IMR-90 (cell line): Measurements from ENCODE around the gene ATG101. TPM values are rescaled to one million over a fixed set of nuclear protein-coding genes. Genes with fewer than 3 reads are reported as not detected.

Source experiments
- ATAC-seq: fragments of 200-7000 bp; cut with Tn5 transposase; 2 replicates; pipeline ENCODE4 v1.9.1; 2020; ENCODE audit warnings: low read depth, mild to moderate bottlenecking, moderate library complexity
- BruUV-seq: library from RNA; stranded (reverse); fragments of 400-500 nt; replicated peaks from 2 replicates; lab custom pipeline; 2021; lab: Mats Ljungman, UMichigan
- CTCF ChIA-PET: fragments of 300-600 bp; formaldehyde crosslinking; extraction: SDS; loops from one replicate; lab custom pipeline; 2021; ENCODE audit warnings: antibody characterized with exemption; lab: Yijun Ruan, JAX
- POLR2A ChIA-PET: fragments of 300-600 bp; sonication (Branson Sonifier 250); formaldehyde crosslinking; loops from one replicate; lab custom pipeline; 2022; ENCODE audit warnings: antibody characterized with exemption; ENCODE audit not compliant: unreplicated experiment; lab: Charles Lee
- DNase-seq: peaks from one replicate; pipeline ENCODE4 v3.0.0; 2013
- H2AFZ ChIP-seq: replicated peaks from 2 replicates; pipeline ENCODE3; 2013; ENCODE audit warnings: low read length, mild to moderate bottlenecking; ENCODE audit not compliant: poor library complexity
- H2AK5ac ChIP-seq: 2 replicates; pipeline ENCODE4 v1.6.1; 2013; ENCODE audit warnings: low read depth, low read length, inconsistent platforms
- H2AK9ac ChIP-seq: replicated peaks from 2 replicates; pipeline ENCODE3; 2013; ENCODE audit warnings: mild to moderate bottlenecking, low read depth, low read length, moderate library complexity; ENCODE audit not compliant: poor library complexity
- H2BK120ac ChIP-seq: 2 replicates; pipeline ENCODE4 v1.6.1; 2013; ENCODE audit warnings: low read depth, low read length, inconsistent platforms
- H2BK15ac ChIP-seq: 3 replicates; pipeline ENCODE4 v1.6.1; 2013; ENCODE audit warnings: low read depth, low read length, inconsistent platforms
- H2BK20ac ChIP-seq: 2 replicates; pipeline ENCODE4 v1.6.1; 2013; ENCODE audit warnings: low read depth, mild to moderate bottlenecking, inconsistent platforms, low read length, moderate library complexity
- H2BK5ac ChIP-seq: 2 replicates; pipeline ENCODE4 v1.6.1; 2013; ENCODE audit warnings: mild to moderate bottlenecking, low read depth, low read length, inconsistent platforms; ENCODE audit not compliant: poor library complexity, severe bottlenecking
- H3K14ac ChIP-seq: replicated peaks from 2 replicates; pipeline ENCODE4 v1.6.1; 2013; ENCODE audit warnings: low read depth, low read length, inconsistent platforms
- H3K18ac ChIP-seq: 2 replicates; pipeline ENCODE4 v1.6.1; 2013; ENCODE audit warnings: low read depth, low read length, control low read depth
- H3K23ac ChIP-seq: 2 replicates; pipeline ENCODE4 v1.6.1; 2013; ENCODE audit warnings: low read depth, low read length, inconsistent platforms
- H3K27ac ChIP-seq: 2 replicates; pipeline ENCODE4 v1.5.1; 2013; ENCODE audit warnings: mild to moderate bottlenecking, control low read depth, low read length; ENCODE audit not compliant: insufficient read depth
- H3K27me3 ChIP-seq: 2 replicates; pipeline ENCODE4 v1.6.1; 2013; ENCODE audit warnings: low read length; ENCODE audit not compliant: control insufficient read depth, insufficient read depth
- H3K36me3 ChIP-seq: 2 replicates; pipeline ENCODE4 v1.6.1; 2013; ENCODE audit warnings: low read length, mixed read lengths; ENCODE audit not compliant: control insufficient read depth, insufficient read depth
- H3K4ac ChIP-seq: 2 replicates; pipeline ENCODE4 v1.6.1; 2013; ENCODE audit warnings: low read depth, low read length, inconsistent platforms
- H3K4me1 ChIP-seq: 2 replicates; pipeline ENCODE4 v1.6.1; 2013; ENCODE audit warnings: low read length, mixed read lengths; ENCODE audit not compliant: control insufficient read depth, insufficient read depth
- H3K4me2 ChIP-seq: 2 replicates; pipeline ENCODE4 v1.6.1; 2013; ENCODE audit warnings: low read depth, mild to moderate bottlenecking, control low read depth, low read length, moderate library complexity
- H3K4me3 ChIP-seq: 2 replicates; pipeline ENCODE4 v1.5.1; 2013; ENCODE audit warnings: low read depth, mild to moderate bottlenecking, control low read depth, low read length, moderate library complexity; ENCODE audit not compliant: insufficient read depth
- H3K56ac ChIP-seq: 2 replicates; pipeline ENCODE4 v1.6.1; 2013; ENCODE audit warnings: low read length, inconsistent platforms; ENCODE audit not compliant: insufficient read depth; ENCODE audit errors: extremely low read depth
- H3K79me1 ChIP-seq, 2 experiments: 2 replicates each; pipeline ENCODE4 v1.6.1; 2013; ENCODE audit warnings: low read length in 2 of 2, inconsistent platforms in 1 of 2, low read depth in 1 of 2
- H3K9ac ChIP-seq: 2 replicates; pipeline ENCODE4 v1.6.1; 2013; ENCODE audit warnings: low read depth, low read length, control low read depth
- H3K9me1 ChIP-seq: 2 replicates; pipeline ENCODE4 v1.6.1; 2013; ENCODE audit warnings: low read length, inconsistent platforms; ENCODE audit not compliant: insufficient read depth
- H3K9me3 ChIP-seq: 2 replicates; pipeline ENCODE4 v1.6.1; 2013; ENCODE audit warnings: low read length; ENCODE audit not compliant: control insufficient read depth, insufficient read depth
- H4K20me1 ChIP-seq: 2 replicates; pipeline ENCODE4 v1.6.1; 2013; ENCODE audit warnings: low read length, inconsistent platforms; ENCODE audit not compliant: insufficient read depth
- H4K5ac ChIP-seq: 2 replicates; pipeline ENCODE4 v1.6.1; 2013; ENCODE audit warnings: mild to moderate bottlenecking, low read depth, low read length, control low read depth
- H4K8ac ChIP-seq, 2 experiments: 2 replicates each; pipeline ENCODE4 v1.6.1; 2013; ENCODE audit warnings: low read depth in 2 of 2, low read length in 2 of 2, control low read depth in 1 of 2, inconsistent platforms in 1 of 2
- H4K91ac ChIP-seq: 2 replicates; pipeline ENCODE4 v1.6.1; 2013; ENCODE audit warnings: low read depth, low read length, inconsistent platforms; ENCODE audit not compliant: insufficient read depth
- BHLHE40 ChIP-seq: fragments of 150-350 bp; IDR thresholded peaks from 2 replicates; pipeline ENCODE4 v1.6.1; 2016; ENCODE audit warnings: mild to moderate bottlenecking, low read depth, low read length
- CEBPB ChIP-seq: IDR thresholded peaks from 2 replicates; pipeline ENCODE4 v1.6.1; 2012; ENCODE audit warnings: low read depth, low read length, improper control_type of control experiment
- CHD1 ChIP-seq: IDR thresholded peaks from 2 replicates; pipeline ENCODE4 v1.6.1; 2012; ENCODE audit warnings: low read depth, low read length, improper control_type of control experiment
- CTCF ChIP-seq: conservative IDR thresholded peaks from 2 replicates; pipeline ENCODE4 v1.5.1; 2012; ENCODE audit warnings: mild to moderate bottlenecking, low read depth, low read length, improper control_type of control experiment
- ELK1 ChIP-seq: fragments of 150-350 bp; IDR thresholded peaks from 2 replicates; pipeline ENCODE4 v1.6.1; 2016; ENCODE audit warnings: low read depth, mild to moderate bottlenecking, low read length, moderate library complexity, borderline replicate concordance
- FOS ChIP-seq: fragments of 150-350 bp; IDR thresholded peaks from 2 replicates; pipeline ENCODE4 v1.6.1; 2016; ENCODE audit warnings: low read depth, low read length
- MAFK ChIP-seq: IDR thresholded peaks from 2 replicates; pipeline ENCODE4 v1.6.1; 2012; ENCODE audit warnings: low read depth, low read length, improper control_type of control experiment
- MAZ ChIP-seq: IDR thresholded peaks from 2 replicates; pipeline ENCODE4 v1.6.1; 2012; ENCODE audit warnings: low read depth, mild to moderate bottlenecking, low read length, improper control_type of control experiment, moderate library complexity, borderline replicate concordance
- MXI1 ChIP-seq: IDR thresholded peaks from 2 replicates; pipeline ENCODE4 v1.6.1; 2012; ENCODE audit warnings: low read depth, mild to moderate bottlenecking, low read length, moderate library complexity, borderline replicate concordance
- NFE2L2 ChIP-seq: fragments of 150-350 bp; IDR thresholded peaks from 2 replicates; pipeline ENCODE4 v1.6.1; 2016; ENCODE audit warnings: low read depth, mild to moderate bottlenecking, low read length
- POLR2A ChIP-seq: IDR thresholded peaks from 2 replicates; pipeline ENCODE4 v1.6.1; 2012; ENCODE audit warnings: mild to moderate bottlenecking, low read depth, low read length
- RCOR1 ChIP-seq: IDR thresholded peaks from 2 replicates; pipeline ENCODE4 v1.6.1; 2012; ENCODE audit warnings: mild to moderate bottlenecking, low read length, improper control_type of control experiment; ENCODE audit not compliant: insufficient replicate concordance
- RFX5 ChIP-seq: IDR thresholded peaks from 2 replicates; pipeline ENCODE4 v1.8.0; 2012; ENCODE audit warnings: low read depth, mild to moderate bottlenecking, low read length, moderate library complexity
- SMC3 ChIP-seq: fragments of 150-350 bp; IDR thresholded peaks from 2 replicates; pipeline ENCODE4 v1.6.1; 2016; ENCODE audit warnings: low read depth, mild to moderate bottlenecking, antibody characterized with exemption, low read length, moderate library complexity
- USF2 ChIP-seq: fragments of 150-350 bp; IDR thresholded peaks from 2 replicates; pipeline ENCODE4 v1.6.1; 2017; ENCODE audit warnings: mild to moderate bottlenecking, antibody characterized with exemption, low read length, low read depth
- WGBS, 2 experiments: methylation state at CpG; one replicate each; pipeline versions ENCODE4 v1.1.5 to v1.1.7; 2013; ENCODE audit warnings: missing lambda C conversion rate in 2 of 2; ENCODE audit not compliant: insufficient read length in 1 of 2; ENCODE audit errors: extremely low coverage in 2 of 2; 5-methylcytosine and 5-hydroxymethylcytosine counted together
- dilution Hi-C: fragments of 300-500 bp; cut with HindIII; formaldehyde crosslinking; loops from one replicate; pipeline ENCODE4 v1.14.3; 2018; ENCODE audit warnings: low sequenced_read_pairs; ENCODE audit not compliant: unreplicated experiment
- in situ Hi-C: fragments of 300-500 bp; cut with MboI; formaldehyde crosslinking; loops from 3 replicates; pipeline ENCODE4 v1.14.3; 2019; ENCODE audit warnings: low sequenced_read_pairs, inconsistent platforms, mixed read lengths
- intact Hi-C: fragments of 100-400 bp; cut with micrococcal nuclease; formaldehyde crosslinking; loops from 2 replicates; pipeline ENCODE4 v1.10.0; 2022
- polyA plus RNA-seq, 3 experiments: library from polyadenylated mRNA; depleted of rRNA; stranded (reverse); fragments of >200 nt; gene quantifications; 2 replicates each; pipeline ENCODE4 v1.2.3, GENCODE V29; 2012; ENCODE audit warnings: low replicate concordance in 1 of 3
- total RNA-seq: library from RNA; depleted of rRNA; stranded (reverse); fragments of >200 nt; gene quantifications from 2 replicates; pipeline ENCODE4 v1.2.3, GENCODE V29; 2012

Gene ATG101
- total and polyA plus RNA-seq, 2 of the 4 experiments (the other 2 are of a cell fraction) = 93.9 to 167 TPM

GRCh38 chr12:52074971-52075724 is 5.4 kb downstream of the ATG101 start:
- in situ Hi-C loops = no loop called here
- Histone ChIP-seq H4K91ac (no peak overlapping the region), H2AK5ac (no peak overlapping the region), H3K4ac (no peak overlapping the region), H2BK5ac (no peak overlapping the region), H4K8ac (no peak overlapping the region), H3K14ac (no peak overlapping the region), H3K9me1 (peaks cover 28% of the 10 kb centered on the region), H2BK20ac (no peak overlapping the region), H4K5ac (no peak overlapping the region), H3K9ac (no peak overlapping the region), H3K9me3 (no peaks in the 10 kb centered on the region), H3K36me3 (peaks cover 56% of the 10 kb centered on the region), H2BK15ac (no peak overlapping the region), H3K23ac (no peak overlapping the region), H3K79me1 (peaks cover 22 to 92% of the 10 kb centered on the region in 2 experiments), H2AK9ac (no peak overlapping the region), H3K4me2 (no peak overlapping the region), H3K18ac (no peak overlapping the region), H3K27me3 (no peaks in the 10 kb centered on the region), H3K4me1 (peaks cover 13% of the 10 kb centered on the region), H3K4me3 (no peak overlapping the region), H2AFZ (no peak overlapping the region), H4K20me1 (peaks cover 91% of the 10 kb centered on the region), H3K56ac (no peak overlapping the region), H3K27ac (0 out of 2 replicates have a peak overlapping the region, but pooled peaks have one; percentile 16), H2BK120ac (no peak overlapping the region)
- no CpG with 5 or more reads among the region's 3 CpGs for WGBS, 2 experiments
- DNase-seq = peak; percentile 28
- peak; percentile 24; the same call in 1 of the 2 replicates for ATAC-seq
- BruUV-seq = no TSS peak
- ChIA-PET POLR2A (no interaction called here), CTCF (interaction anchor here (1.3 kb wide), 1 partner anchor 50 kb away, joined by 6 read pairs; no protein-coding TSS in a partner anchor)
- intact Hi-C loops = no loop called here
- dilution Hi-C loops = no loop called here
- TF ChIP-seq RFX5 (no peak), FOS (no peak), USF2 (no peak), BHLHE40 (no peak), NFE2L2 (no peak), ELK1 (no peak), POLR2A (no peak), CHD1 (no peak), MXI1 (no peak), SMC3 (no peak), CEBPB (no peak), MAZ (no peak), MAFK (no peak), CTCF (no peak), RCOR1 (no peak)
